Globus pallidus (tissue), 1 donor: Measurements from ENCODE around the gene AGFG2.
"Not testable (repeated sequence)": the region's sequence is repeated elsewhere in the genome, so short reads cannot be mapped to it uniquely, and the experiment has no call there.

Experiments used
- DNase-seq: peaks from one replicate; pipeline ENCODE4 v3.0.0-alpha.2; 2015; ENCODE audit warnings: low spot score

AGFG2 gene, protein sequence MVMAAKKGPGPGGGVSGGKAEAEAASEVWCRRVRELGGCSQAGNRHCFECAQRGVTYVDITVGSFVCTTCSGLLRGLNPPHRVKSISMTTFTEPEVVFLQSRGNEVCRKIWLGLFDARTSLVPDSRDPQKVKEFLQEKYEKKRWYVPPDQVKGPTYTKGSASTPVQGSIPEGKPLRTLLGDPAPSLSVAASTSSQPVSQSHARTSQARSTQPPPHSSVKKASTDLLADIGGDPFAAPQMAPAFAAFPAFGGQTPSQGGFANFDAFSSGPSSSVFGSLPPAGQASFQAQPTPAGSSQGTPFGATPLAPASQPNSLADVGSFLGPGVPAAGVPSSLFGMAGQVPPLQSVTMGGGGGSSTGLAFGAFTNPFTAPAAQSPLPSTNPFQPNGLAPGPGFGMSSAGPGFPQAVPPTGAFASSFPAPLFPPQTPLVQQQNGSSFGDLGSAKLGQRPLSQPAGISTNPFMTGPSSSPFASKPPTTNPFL

DNA sequence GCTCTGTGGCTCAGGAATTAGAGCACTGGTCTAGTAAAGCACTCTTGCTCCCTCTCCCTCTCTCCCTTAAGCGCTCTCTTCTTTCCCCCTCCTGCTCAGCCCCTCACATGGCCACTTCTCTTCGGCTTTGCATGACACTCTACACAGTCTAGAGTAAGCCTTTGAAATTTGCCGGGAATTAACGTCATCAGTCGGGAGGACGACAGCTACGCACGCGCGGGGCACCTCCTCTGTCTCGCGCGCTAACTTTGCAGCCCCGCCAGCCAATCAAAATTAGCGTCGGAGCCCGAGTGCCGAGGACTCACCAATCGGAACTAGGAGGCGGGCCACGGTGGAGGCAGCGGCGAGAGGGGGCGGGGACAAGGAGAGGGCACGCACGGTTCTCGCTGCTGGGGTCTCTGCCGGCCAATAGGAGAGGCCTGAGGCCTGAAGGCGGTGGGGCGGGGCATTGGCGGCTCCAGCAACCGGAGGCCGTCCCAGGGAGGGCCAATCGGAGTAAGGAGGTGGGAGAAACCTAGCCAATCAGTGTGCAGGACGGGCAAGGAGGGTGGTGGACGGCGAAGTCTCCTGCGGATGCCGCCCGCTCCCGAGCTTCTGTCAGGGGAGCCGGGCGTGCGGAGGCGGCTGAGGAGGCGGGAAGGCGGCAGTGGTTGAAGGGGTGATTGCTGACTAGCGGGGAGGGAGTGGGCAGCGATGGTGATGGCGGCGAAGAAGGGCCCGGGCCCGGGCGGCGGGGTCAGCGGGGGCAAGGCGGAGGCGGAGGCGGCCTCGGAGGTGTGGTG is at the start of gene AGFG2:
Gene AGFG2, plus strand, starts transcription at position 550 of the 782 bp plus-strand sequence. Its CDS starts 144 bp downstream, at position 694.
- DNase-seq = peak; percentile 100

DNA sequence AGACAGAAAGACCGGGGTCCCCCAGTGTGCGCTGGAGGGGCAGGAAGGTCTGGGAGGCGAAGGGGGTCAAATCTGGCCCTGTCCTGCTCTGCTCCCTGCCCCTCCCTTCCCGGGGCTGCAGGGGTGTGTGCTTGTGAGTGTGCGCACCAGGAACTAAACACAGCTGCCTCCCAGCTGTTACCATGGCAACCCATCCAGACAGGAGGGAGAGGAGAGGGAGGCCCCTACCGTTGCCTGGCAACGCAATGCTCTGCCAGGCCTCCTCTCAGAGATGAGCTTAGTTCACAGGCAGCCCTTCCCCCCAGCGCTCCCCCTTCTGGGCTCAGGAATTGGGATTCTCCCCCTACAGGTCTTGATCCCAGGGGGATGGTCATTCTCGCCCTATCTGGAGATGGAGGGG is 49.2 kb upstream of the AGFG2 start:
- DNase-seq = peak; percentile 97

DNA sequence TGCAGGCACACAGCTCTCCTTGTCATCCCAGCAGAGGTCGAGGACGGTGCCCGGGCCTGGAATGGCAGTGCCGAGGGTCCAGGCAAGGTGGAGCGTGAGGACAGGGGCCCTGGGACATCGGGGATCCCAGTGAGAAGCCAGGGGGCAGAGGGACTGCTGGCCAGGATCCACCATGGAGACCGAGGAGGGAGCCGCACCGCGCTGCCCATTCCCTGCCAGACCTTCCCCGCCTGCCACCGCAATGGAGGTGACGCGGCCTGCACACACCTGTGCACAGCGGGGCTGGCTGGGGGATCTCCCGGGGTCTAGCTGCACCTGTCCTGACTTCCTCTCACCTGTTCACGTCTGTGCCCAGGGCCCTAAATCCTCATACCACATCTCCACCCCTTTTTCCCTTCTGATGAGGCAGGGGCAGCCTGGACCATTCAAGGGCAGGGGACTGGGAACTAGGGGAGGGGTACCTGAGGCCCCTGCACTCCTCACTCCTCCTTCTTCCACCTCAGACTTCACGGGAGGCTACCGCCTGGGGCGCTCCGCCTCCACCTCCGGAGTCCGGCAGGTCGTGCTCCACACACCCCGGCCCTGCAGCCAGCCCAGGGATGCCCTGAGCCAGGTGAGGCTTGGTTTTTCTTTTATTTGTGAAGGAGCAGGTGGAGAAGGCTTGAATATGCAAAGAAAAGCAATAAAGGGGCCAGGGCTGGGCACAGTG is 48.4 kb upstream of the AGFG2 start:
- DNase-seq = no peak

DNA sequence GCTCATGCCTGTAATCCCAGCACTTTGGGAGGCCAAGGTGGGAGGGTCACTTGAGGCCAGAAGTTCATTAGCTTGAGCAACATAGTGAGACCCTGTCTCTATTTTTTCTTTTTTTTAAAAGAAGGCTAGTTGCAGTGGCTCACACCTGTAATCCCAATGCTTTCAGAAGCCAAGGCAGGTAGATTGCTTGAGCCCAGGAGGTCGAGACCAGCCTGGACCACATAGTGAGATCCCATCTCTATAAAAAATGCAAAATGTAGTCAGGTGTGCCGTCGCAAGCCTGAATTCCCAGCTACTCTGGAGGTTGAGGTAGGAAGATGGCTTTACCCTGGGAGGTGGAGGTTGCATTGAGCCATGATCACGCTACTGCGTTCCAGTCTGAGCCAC is 47.8 kb upstream of the AGFG2 start:
- no peak for DNase-seq

DNA sequence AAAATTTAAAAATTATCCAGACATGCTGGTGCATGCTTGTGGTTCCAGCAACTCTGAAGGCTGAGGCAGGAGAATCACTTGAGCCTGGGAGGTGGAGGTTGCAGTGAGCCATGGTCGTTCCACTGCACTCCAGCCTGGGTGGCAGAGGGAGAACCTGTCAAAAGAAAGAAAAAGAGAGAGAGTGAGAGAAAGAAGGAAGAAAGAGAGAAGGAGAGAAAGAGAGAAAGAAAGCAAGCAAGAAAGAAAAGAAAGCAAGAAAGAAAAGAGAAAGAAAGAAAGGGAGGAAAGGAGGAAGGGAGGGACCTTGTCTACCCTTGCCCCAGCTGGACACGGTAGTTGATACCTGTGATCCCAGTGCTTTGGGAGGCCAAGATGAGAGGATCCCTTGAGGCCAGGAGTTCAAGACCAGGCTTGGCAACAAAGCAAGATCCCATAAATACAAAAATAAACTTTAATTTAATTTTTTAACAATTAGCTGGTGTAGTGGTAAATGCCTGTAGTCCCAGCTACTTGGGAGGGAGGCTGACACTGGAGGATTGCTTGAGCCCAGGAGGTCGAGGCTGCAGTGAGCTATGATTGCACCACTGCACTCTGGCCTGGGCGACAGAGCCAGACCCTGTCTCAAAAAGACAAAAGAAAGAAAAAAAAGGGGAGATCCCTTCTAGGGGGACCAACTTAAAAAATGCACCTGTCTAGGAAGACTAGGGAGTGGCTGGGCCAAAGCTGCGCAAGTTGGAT is 46.1 kb upstream of the AGFG2 start:
- DNase-seq = no peak

DNA sequence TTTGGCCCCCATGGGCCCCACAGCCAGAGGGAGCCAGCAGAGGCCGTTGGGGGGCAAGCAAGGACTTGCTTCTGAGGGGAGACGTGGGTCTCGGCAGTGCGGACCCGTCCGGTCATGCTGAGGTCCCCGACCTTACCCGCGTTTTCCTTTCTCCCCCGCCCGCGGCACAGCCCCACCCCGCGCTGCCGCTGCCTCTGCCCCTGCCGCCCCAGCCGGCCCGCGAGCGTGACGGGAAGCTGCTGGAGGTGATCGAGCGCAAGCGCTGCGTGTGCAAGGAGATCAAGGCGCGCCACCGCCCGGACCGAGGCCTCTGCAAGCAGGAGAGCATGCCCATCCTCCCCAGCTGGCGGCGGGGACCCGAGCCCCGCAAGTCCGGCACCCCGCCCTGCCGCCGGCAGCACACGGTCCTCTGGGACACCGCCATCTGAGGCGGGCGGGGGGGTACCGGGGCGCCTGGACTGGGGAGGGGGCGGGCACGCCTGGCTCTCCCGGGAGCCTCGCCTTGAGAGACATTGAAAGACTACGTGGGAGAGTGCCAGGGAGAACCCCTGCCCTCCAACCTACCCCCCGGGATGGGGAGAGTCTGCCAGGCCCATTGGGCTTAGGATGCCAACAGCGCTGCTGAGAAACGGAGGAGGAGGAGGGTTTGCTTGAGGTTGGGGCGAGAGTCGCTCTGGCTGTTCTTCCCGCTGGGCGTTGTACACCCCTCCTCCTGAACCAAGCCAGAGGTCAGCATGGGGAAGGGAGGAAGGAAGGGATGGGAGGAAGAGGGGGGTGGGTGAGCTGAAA is 45.3 kb upstream of the AGFG2 start:
- DNase-seq = peak; percentile 68

DNA sequence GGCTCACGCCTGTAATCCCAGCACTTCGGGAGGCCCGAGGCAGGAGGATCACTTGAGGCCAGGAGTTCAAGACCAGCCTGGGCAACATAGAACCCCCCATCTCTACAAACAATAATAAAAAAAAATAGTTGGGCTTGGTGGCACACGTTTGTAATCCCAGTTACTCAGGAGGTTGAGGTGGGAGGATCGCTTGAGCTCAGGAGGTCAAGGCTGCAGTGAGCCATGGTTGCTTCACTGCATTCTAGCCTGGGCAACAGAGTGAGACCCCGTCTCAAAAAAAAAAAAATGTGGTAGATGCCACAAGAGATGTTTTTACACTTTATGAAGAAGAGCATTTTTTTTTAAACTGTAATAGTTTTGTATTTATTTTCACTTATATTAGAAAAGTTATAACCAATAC is 42.5 kb upstream of the AGFG2 start:
- DNase-seq = no peak

DNA sequence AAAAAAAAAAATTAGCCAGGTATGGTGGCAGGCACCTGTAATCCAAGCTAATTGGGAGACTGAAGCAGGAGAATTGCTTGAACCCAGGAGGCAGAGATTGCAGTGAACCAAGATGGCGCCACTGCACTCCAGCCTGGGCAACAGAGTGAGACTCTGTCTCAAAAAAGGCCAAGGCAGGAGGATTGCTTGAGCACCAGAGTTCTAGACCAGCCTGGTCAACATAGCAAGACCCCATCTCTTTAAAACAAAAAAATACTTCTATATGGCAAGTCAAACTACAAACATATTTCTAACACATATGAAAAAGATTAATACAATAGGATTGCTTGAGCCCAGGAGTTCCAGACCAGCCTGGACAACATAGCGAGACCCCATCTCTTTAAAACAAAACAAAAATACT is 38.3 kb upstream of the AGFG2 start:
- not testable (repeated sequence) for DNase-seq

DNA sequence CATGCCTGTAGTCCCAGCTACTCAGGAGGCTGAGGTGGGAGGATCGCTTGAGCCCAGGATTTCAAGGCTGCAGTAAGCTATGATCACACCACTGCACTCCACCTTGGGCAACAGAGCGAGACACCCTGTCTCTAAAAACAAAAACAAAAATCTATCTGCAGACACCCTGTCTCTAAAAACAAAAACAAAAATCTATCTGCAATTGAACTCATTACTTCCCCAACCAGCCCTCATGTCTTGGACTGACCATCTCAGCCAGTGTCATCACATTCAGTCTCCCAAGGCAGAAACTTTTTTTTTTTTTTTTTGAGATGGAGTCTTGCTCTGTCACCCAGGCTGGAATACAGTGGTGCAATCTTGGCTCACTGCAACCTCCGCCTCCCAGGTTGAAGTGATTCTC is 35.0 kb upstream of the AGFG2 start:
- DNase-seq = not testable (repeated sequence)

DNA sequence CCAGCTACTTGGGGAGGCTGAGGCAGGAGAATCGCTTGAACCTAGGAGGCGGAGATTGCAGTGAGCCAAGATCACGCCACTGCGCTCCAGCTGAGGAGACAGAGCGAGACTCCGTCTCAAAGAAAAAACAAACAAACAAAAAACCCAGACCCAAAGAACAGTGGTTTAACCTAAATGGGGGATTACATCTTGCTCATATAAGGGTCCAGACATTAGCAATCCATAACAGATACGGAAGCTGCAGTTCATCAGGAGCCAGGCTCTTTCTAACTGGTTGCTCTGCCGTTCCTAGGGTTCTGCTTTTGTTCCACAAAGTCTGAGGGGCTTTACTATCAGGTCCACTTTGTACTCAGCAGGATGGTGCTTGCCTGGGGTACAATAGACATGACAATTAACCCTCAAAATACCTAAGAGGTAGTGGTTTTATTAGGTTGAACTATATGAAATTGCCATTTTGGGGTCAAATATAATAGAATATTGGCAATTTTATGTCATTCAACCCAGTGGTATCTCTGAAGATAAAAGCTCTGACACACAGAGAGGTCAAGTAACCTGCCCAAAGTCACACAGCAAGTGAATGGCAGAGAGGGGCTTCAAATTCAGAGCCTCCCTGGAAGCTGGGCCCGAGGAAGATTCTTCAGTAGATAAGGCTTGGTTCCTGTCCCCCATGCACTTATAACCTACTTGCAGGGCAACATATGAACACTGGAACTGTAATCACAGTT is 34.0 kb upstream of the AGFG2 start:
- no peak for DNase-seq

DNA sequence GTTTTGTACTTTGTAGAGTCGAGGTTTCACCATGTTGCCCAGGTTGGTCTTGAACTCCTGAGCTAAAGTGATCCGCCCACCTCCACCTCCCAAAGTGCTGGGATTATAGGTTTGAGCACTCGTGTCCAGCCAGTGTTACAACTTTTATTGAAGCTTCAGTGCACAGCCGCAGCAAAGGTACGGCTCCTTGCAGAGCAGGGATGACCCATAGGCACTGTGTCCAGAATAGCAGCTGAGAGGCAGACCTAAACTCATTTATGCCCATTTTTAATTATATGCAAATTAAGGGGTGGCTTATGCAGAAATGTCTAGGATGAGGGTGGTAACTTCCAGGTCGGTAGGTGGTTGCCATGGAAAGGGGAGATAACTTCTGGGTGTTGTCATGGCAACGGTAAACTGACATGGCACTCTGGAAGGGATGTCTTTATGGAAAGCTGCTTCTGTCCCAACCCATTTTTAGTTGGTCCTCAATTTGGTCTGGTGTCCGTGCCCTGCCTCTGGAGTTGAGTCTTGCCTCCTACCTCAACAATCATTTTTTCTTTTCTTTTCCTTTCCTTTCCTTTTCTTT is 32.6 kb upstream of the AGFG2 start:
- DNase-seq = no peak

DNA sequence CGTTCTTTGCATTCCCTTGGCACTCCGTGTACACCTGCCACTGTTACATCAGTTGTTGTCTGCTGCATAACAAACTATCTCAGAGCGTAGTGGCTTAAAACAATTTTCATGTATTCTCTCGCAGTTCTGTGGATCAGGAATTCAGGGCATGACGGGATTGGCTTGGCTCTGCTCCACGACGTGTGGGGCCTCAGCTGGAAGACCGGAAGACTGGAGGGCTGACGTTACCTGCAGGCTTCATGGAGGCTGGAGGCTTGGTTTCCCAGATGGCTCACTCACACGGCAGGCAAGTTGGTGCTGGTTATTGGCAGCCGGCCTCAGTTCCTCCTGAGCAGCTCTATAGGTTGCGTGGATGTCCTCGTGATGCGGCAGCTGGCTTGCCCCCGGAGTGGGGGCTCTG is 29.8 kb upstream of the AGFG2 start:
- no peak for DNase-seq

DNA sequence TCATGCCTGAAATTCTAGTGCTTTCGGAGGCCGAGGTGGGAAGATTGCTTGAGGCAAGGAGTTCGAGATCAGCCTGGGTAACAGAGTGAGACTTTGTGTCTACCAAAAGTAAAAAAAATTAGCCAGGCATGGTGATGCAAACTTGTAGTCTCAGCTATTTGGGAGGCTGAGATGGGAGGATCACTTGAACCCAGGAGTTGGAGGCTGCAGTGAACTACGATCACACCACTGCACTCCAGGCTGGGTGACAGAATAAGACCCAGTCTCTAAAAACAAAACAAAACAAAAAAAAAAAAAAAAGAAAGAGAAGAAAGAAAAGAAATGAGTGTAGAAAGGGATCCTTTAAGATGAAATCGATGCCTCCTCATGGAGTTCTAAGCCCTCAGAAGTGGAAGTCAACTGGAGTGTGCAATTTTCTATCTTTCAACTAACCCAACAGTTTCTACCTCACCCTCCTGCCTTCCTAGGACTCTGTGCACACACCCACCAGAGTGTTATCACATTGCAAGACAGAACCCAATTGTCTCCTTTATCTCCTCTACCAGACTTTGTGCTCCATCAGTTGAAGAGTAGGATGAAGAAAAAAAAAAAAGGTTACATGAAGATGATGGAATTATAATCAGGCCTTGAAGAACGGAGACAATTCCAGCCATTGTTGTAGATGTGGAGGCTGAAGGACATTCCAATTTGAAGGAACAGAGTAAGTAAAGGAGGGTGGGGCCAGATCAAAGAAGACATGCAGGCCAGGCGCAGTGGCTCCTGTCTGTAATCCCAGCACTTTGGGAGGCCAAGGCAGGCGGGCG is 28.4 kb upstream of the AGFG2 start:
- no peak for DNase-seq

DNA sequence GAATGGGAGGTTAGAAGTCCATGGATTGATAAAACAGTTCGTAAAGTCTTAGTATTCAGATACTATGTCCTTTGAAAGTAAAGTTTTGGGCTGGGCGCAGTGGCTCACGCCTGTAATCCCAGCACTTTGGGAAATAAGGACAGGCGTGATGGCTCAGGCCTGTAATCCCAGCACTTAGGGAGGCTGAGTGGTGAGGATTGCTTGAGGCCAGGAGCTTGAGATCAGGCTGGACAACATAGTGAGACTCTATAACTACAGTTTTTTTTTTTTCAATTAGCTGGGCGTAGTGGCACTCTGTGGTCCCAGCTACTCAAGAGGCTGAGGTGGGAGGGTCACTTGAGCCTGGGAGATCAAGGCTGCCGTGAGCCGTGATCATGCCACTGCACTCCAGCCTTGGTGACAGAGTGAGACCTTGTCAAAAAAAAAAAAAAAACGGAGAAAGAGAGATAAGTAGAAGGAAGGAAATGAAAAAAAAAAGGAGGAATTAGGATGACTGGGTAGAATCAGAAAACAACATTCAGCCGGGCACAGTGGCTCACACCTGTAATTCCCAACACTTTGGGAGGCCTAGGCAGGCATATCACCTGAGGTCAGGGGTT is 25.7 kb upstream of the AGFG2 start:
- no peak for DNase-seq

DNA sequence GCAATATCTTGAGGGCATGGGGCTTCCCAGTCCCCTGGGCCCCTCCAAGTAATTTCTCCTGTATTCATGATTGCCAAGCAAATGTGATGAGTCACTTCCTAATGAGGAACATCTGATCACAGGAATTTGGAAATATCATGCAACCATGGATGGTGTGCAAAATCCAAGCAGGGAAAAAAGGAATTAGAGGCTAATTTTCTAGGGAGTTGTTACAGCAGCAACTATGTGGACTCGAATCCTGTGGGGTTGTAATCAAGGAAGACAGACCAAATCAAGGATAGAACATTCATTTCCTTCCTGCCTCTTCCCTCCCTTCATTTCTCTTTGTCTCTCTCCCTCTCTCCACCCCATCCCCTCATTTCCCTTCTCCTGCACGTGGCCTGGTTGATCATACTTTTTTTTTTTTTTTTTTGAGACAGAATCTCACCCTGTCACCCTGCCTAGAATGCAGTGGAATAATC is 23.9 kb upstream of the AGFG2 start:
- no peak for DNase-seq

DNA sequence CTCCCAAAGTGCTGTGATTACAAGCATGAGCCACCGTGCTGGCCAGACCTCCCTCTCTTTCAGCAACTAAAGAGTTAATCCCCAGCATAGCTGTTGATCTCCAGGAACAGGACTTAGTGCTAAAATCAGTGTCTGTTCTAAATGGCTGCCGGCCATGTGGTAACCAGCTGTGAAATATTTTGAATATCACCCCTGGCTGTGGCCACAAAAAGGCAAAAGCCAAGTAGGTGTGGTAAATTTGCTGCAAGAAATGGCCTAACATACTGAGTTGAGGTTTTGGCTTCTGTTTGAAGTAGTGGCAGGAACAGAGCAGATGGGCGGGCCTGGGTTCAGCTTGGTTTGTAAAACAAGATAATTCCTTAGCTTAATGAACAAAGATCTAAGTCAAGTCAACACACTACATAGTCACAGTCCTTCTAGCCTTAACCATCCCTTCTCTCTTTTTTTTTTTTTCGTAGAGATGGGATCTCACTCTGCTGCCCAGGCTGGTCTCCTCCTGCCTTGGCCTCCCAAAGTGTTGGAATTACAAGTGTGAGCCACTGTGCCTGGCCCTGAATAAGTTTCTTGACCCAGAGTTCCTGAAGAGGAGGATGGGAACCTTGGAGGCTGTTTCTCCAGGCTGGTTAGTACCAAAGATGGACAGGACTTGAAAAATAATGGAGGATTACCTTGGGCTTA is 22.7 kb upstream of the AGFG2 start:
- DNase-seq = no peak

DNA sequence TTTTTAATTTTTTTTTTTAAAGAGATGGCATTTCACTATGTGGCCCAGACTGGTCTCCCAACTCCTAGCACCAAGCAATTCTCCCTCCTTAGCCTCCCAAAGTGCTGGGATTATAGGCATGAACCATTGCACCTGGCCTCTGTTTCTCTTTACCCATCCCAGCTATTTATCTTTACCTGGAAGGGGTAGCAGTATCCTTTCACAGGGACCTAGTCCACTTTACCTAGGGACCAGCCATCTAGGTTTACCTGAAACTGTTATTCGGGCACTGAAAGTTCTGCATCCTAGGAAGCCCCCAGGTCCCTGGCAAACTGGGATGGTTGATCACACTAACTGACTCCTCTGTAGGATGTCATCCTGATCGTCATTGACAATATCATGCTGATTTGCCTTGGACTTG is 21.7 kb upstream of the AGFG2 start:
- DNase-seq = no peak

DNA sequence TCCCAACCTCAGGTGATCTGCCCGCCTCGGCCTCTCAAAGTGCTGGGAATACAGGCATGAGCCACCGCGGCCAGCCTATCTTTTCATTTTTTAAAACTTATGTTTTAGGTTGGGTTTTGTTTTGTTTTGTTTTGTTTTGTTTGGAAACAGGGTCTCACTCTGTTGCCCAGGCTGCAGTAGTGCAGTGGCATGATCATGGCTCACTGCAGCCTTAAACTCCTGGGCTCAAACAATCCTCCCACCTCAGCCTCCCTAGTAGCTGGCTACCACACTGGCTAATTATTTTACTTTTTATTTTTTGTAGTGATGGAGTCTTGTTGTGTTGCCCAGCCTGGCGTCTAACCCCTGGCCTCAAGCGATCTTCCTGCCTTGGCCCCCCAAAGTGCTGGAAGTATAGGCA is 19.4 kb upstream of the AGFG2 start:
- DNase-seq = no peak
